ENCODE results near the gene PAQR5. TPM values are rescaled to one million over a fixed set of nuclear protein-coding genes. Genes with fewer than 3 reads are reported as not detected.

The PAQR5 gene
- total RNA-seq, 1 experiment from 2014 or later, result 4.9 TPM

DNA sequence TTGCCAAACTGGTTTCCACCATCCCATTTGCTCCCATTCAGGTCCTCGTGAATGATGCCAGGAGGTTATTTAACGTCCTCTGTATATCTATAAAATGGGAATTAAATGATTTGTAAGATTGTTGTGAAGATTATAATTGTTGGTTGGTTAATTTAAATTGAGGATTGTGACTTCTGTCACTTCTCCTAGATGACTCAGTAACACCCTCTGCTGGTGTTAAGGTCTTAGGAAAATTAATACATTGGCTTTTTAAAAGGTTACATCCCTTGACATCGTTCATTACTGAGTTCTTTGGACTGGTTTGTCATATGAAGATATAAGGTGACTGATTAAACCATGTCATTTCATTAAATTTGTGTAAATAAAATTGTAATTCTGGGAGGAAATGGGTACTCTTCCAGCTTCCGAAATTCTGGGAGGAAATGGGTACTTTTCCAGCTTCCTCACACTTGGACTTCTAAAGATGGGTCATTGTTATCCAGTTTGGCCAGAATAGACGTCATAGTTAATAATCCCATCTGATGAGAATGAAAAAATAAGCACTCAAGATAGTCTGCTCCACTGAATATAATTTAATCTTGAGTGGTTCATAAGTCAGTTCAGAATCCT, 33.3 kb upstream of the PAQR5 start:
- no peaks in the 10 kb centered on the region for H3F3A ChIP-seq (ENCODE audit: insufficient read depth, low read depth)
- TF ChIP-seq EZH2 (IDR thresholded peaks at IDR 0.05; ENCODE audit: low read depth) (no peak), CTCF (conservative IDR thresholded peaks at IDR 0.05) (peak; percentile 66)
- no peaks in the 10 kb centered on the region for H3K79me2 ChIP-seq (ENCODE audit: low read depth)
- CTCF ChIA-PET, result interaction anchor here (0.6 kb wide), 1 partner anchor 100 kb away, joined by 4 read pairs; no protein-coding TSS in a partner anchor
- POLR2A ChIA-PET (ENCODE audit: unreplicated experiment), result no interaction called here
- BruUV-seq (replicated peaks), result no TSS peak
- H3K27ac ChIP-seq, result no peak overlapping the region
- H3K27me3 ChIP-seq (ENCODE audit: insufficient read depth, low read depth), result no peaks in the 10 kb centered on the region
- no peaks in the 10 kb centered on the region for H3K9me3 ChIP-seq (ENCODE audit: insufficient read depth, low read depth)
- H3K4me2 ChIP-seq, result no peak overlapping the region
- DNase-seq, result no peak
- H3K36me3 ChIP-seq (ENCODE audit: low read depth), result no peaks in the 10 kb centered on the region
- no peaks in the 10 kb centered on the region for H3K4me1 ChIP-seq (replicated peaks; ENCODE audit: insufficient read depth)
- no peak overlapping the region for H2AFZ ChIP-seq
- intact Hi-C loops (cut with micrococcal nuclease; ENCODE audit: unreplicated experiment), result loop anchor here (1.0 to 5.0 kb wide), 3 partner anchors 103 to 206 kb away; partner anchors contain the start of gene GLCE
- H4K20me1 ChIP-seq (ENCODE audit: insufficient read depth), result no peaks in the 10 kb centered on the region
- H3K9me2 ChIP-seq (ENCODE audit: insufficient read depth), result no peaks in the 10 kb centered on the region
- no peak overlapping the region for H3K4me3 ChIP-seq

- TF ChIP-seq CTCF (conservative IDR thresholded peaks at IDR 0.05), result no peak
Measured at GRCh38 chr15:69271217-69271616, 27.5 kb upstream of the PAQR5 start.

DNA sequence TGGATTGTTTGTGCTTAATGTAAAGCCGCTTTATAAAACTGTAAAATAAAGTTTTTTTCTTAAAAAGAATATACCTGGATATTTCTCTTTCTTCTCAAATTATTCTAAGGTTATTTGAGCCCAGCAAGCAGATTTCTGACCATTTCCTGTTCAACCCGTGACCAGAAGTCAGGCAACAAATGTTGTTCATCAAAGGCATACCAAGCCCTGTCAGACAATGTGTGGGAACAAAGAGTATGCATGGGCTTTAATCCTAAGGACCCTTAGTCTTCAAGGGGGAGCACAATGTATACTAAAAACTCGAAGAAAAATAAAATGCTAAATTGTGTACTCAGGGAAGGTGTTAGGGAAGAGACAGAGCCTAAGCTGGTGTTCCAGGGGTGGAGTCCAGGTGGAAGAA, 26.6 kb upstream of the PAQR5 start:
- no peak overlapping the region for H3K27ac ChIP-seq
- ChIA-PET CTCF (no interaction called here), POLR2A (ENCODE audit: unreplicated experiment) (no interaction called here)
- no peak overlapping the region for H3K4me2 ChIP-seq
- intact Hi-C loops (cut with micrococcal nuclease; ENCODE audit: unreplicated experiment), result no loop called here
- no peaks in the 10 kb centered on the region for H3K27me3 ChIP-seq (ENCODE audit: insufficient read depth, low read depth)
- no peaks in the 10 kb centered on the region for H3K79me2 ChIP-seq (ENCODE audit: low read depth)
- no peak overlapping the region for H2AFZ ChIP-seq
- H3K4me3 ChIP-seq, result no peak overlapping the region
- no peaks in the 10 kb centered on the region for H3K9me2 ChIP-seq (ENCODE audit: insufficient read depth)
- no peaks in the 10 kb centered on the region for H3K9me3 ChIP-seq (ENCODE audit: insufficient read depth, low read depth)
- no peaks in the 10 kb centered on the region for H3K36me3 ChIP-seq (ENCODE audit: low read depth)
- DNase-seq, result no peak
- H4K20me1 ChIP-seq (ENCODE audit: insufficient read depth), result no peaks in the 10 kb centered on the region
- TF ChIP-seq EZH2 (IDR thresholded peaks at IDR 0.05; ENCODE audit: low read depth), result no peak
- no peak for TF ChIP-seq CTCF (conservative IDR thresholded peaks at IDR 0.05)
- BruUV-seq (replicated peaks), result no TSS peak
- H3K4me1 ChIP-seq (replicated peaks; ENCODE audit: insufficient read depth), result no peaks in the 10 kb centered on the region
- H3F3A ChIP-seq (ENCODE audit: insufficient read depth, low read depth), result no peaks in the 10 kb centered on the region

More at GRCh38 chr15:69271217-69271616, 27.5 kb upstream of the PAQR5 start:
- Histone ChIP-seq H3K36me3 (ENCODE audit: low read depth) (no peaks in the 10 kb centered on the region), H3F3A (ENCODE audit: insufficient read depth, low read depth) (no peaks in the 10 kb centered on the region), H3K4me3 (no peak overlapping the region), H4K20me1 (ENCODE audit: insufficient read depth) (no peaks in the 10 kb centered on the region), H2AFZ (no peak overlapping the region), H3K27ac (no peak overlapping the region), H3K79me2 (ENCODE audit: low read depth) (no peaks in the 10 kb centered on the region), H3K4me2 (no peak overlapping the region), H3K9me3 (ENCODE audit: insufficient read depth, low read depth) (no peaks in the 10 kb centered on the region), H3K9me2 (ENCODE audit: insufficient read depth) (no peaks in the 10 kb centered on the region), H3K4me1 (replicated peaks; ENCODE audit: insufficient read depth) (no peaks in the 10 kb centered on the region), H3K27me3 (ENCODE audit: insufficient read depth, low read depth) (no peaks in the 10 kb centered on the region)
- BruUV-seq (replicated peaks), result no TSS peak
- no peak for DNase-seq
- ChIA-PET CTCF (no interaction called here), POLR2A (ENCODE audit: unreplicated experiment) (no interaction called here)
- intact Hi-C loops (cut with micrococcal nuclease; ENCODE audit: unreplicated experiment), result no loop called here
